GM10248 (cell line): ENCODE data around the gene POLR2L.

Source experiments
- CTCF ChIA-PET: fragments of 300-600 bp; sonication (Branson Sonifier 250); formaldehyde crosslinking; extraction: SDS; loops from one replicate; lab custom pipeline; 2021; ENCODE audit warnings: antibody characterized with exemption; lab: Yijun Ruan, JAX
- POLR2A ChIA-PET: fragments of 350-650 bp; sonication (Branson Sonifier 250); formaldehyde crosslinking; extraction: SDS; loops from one replicate; lab custom pipeline; 2020; ENCODE audit warnings: antibody characterized with exemption; lab: Yijun Ruan, JAX
- DNase-seq: peaks from one replicate; pipeline ENCODE4 v3.0.0; 2012; ENCODE audit errors: extremely low spot score
- TF ChIP-seq, protein P1 (sequence below): IDR thresholded peaks from 2 replicates; pipeline ENCODE4 v1.5.1; 2012; ENCODE audit warnings: mild to moderate bottlenecking, low read depth; ENCODE audit errors: extremely low read depth, missing control alignments, control extremely low read depth

POLR2L gene

DNA sequence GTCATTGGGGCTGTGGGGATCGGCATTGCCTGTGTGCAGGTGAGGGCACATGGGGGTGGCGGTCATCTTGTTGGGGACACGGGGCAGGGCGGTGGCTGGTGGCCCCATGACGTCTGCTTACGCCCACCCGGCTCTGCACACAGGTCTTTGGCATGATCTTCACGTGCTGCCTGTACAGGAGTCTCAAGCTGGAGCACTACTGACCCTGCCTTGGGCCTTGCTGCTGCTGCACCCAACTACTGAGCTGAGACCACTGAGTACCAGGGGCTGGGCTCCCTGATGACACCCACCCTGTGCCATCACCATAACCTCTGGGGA, 4.4 kb downstream of the POLR2L start:
- CTCF ChIA-PET: interaction anchor here (0.7 kb wide), 1 partner anchor 9 kb away, joined by 3 read pairs; no protein-coding TSS in a partner anchor
- TF ChIP-seq, protein P1, sequence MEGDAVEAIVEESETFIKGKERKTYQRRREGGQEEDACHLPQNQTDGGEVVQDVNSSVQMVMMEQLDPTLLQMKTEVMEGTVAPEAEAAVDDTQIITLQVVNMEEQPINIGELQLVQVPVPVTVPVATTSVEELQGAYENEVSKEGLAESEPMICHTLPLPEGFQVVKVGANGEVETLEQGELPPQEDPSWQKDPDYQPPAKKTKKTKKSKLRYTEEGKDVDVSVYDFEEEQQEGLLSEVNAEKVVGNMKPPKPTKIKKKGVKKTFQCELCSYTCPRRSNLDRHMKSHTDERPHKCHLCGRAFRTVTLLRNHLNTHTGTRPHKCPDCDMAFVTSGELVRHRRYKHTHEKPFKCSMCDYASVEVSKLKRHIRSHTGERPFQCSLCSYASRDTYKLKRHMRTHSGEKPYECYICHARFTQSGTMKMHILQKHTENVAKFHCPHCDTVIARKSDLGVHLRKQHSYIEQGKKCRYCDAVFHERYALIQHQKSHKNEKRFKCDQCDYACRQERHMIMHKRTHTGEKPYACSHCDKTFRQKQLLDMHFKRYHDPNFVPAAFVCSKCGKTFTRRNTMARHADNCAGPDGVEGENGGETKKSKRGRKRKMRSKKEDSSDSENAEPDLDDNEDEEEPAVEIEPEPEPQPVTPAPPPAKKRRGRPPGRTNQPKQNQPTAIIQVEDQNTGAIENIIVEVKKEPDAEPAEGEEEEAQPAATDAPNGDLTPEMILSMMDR: no peak
- POLR2A ChIA-PET: no interaction called here
- DNase-seq: no peak

DNA sequence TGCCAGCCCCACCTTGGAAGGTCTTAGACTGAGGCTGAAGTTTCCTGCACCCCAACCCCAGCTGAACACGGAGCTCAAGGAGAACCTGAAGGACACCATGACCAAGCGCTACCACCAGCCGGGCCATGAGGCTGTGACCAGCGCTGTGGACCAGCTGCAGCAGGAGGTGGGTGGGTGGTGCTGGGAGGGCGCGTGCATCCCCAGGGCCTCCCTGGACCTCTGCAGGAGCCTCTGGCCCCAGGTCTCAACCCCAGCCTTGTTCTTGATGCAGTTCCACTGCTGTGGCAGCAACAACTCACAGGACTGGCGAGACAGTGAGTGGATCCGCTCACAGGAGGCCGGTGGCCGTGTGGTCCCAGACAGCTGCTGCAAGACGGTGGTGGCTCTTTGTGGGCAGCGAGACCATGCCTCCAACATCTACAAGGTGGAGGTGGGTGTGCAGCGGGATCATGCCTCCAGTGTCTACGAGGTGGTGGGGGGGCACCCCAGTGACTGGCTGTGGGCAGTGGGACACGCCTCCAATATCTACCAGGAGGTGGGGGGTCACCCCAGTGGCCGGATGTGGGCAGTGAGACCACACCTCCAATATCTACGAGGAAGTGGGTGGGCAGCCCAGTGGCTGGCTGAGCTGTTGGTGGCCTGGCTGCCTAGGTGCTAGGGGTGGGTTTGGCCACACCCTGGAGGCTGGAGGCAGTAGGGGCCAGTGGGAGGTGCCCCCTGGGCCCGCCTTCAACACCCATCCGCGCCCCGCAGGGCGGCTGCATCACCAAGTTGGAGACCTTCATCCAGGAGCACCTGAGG, 4.9 kb downstream of the POLR2L start:
- no peak for DNase-seq
- CTCF ChIA-PET: interaction anchor here (0.9 to 1.3 kb wide), 2 partner anchors 10 to 20 kb away, joined by 3 to 5 read pairs; no protein-coding TSS in a partner anchor
- TF ChIP-seq, protein P1: no peak
- POLR2A ChIA-PET: interaction anchor here (1.3 kb wide), 1 partner anchor 18 kb away, joined by 3 read pairs; the partner anchor contains the start of gene PNPLA2

- CTCF ChIA-PET: interaction anchor here (0.9 to 1.3 kb wide), 2 partner anchors 11 to 20 kb away, joined by 3 to 5 read pairs; no protein-coding TSS in a partner anchor
- TF ChIP-seq, protein P1: no peak
- DNase-seq: no peak
- POLR2A ChIA-PET: interaction anchor here (1.3 kb wide), 1 partner anchor 18 kb away, joined by 3 read pairs; the partner anchor contains the start of gene PNPLA2
Observed at GRCh38 chr11:836700-837099, 5.6 kb downstream of the POLR2L start.

DNA sequence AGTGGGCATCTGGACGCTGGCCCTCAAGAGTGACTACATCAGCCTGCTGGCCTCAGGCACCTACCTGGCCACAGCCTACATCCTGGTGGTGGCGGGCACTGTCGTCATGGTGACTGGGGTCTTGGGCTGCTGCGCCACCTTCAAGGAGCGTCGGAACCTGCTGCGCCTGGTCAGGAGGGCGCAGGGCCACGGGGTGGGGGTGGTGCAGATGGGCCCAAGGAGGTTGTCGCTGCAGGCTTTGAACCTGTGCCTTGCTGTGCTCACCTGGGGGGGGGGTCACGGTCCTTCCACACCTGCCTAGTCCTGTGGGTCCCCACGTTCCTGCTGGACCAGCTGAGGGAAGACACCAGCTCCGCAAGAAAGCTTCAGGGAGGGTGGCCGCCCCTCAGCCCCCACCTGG, 6.1 kb downstream of the POLR2L start:
- ChIA-PET CTCF (interaction anchor here (1.3 kb wide), 1 partner anchor 11 kb away, joined by 5 read pairs; no protein-coding TSS in a partner anchor), POLR2A (interaction anchor here (1.3 kb wide), 1 partner anchor 17 kb away, joined by 3 read pairs; the partner anchor contains the start of gene PNPLA2)
- TF ChIP-seq, protein P1: no peak
- DNase-seq: no peak

DNA sequence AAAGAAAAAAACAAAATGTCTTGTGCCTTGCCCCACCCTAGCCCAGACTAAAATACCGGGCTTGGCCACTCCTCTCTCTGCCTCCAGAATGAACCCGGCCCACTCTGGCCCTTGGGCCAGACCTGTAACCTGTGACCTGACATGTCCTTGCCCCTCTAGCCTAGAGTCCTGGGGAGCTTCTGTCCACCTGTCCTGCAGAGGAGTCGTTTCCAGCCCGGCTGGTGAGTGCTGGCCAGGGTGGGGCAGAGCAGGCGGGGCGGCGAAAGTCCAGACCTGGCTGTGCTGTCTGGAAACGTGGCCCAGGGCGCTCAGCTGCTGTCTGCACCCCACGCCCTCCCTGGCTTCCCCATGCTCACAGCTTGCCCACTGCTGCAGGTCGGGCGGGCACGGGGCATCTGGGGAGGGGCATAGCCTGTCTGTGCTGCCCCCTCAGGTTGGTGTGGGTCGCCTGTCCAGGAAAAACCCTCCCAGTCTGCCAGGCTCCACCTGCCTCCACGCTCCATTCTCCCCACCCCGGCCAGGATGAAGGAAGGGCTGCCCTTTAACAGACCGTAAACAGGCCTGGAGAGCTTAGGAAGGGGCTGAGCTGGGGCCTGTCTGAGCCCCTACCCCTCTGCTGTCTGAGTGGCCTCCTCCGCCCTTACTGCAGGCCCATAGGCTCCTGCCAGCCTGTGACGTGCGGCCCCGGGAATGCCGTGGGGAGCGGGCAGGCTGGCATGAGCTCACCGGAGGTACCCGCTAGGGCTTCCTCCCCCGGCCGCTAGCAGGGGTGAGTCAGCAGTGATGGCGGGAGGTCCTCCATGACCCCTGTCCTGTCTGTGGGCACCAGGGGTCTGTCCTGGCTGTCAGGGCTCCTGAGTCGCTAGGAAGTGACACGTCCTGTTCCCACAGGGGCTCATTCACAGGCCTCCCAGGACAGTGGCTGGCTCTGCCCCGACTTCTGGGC, 7.7 kb downstream of the POLR2L start:
- no peak for DNase-seq
- ChIA-PET CTCF (interaction anchor here (1.9 kb wide), 1 partner anchor 13 kb away, joined by 8 read pairs; no protein-coding TSS in a partner anchor), POLR2A (interaction anchor here (0.6 to 1.3 kb wide), 2 partner anchors 16 to 175 kb away, joined by 4 to 5 read pairs; partner anchors contain the start of gene PNPLA2)
- TF ChIP-seq, protein P1: no peak
